AG04449 (cell line): ENCODE data around the gene NCAPH2.

Experiments
- CTCF ChIA-PET: fragments of 350-600 bp; formaldehyde crosslinking; extraction: SDS; loops from one replicate; lab custom pipeline; 2021; ENCODE audit warnings: antibody characterized with exemption; lab: Yijun Ruan, JAX
- POLR2A ChIA-PET: fragments of 400-600, 350-600 bp; formaldehyde crosslinking; extraction: SDS; loops from one replicate; lab custom pipeline; 2020; ENCODE audit warnings: antibody characterized with exemption, inconsistent platforms; lab: Yijun Ruan, JAX
- DNase-seq: peaks from one replicate; pipeline ENCODE4 v3.0.0-alpha.2; 2010; ENCODE audit warnings: low read depth, low spot score
- H3K4me3 ChIP-seq: 2 replicates; pipeline ENCODE4 v1.5.1; 2011; ENCODE audit warnings: low read depth, mild to moderate bottlenecking, control low read depth, low read length
- TF ChIP-seq, protein P1 (sequence below): IDR thresholded peaks from one replicate; pipeline ENCODE4 v1.5.1; 2011; ENCODE audit warnings: mild to moderate bottlenecking, moderate library complexity, low read length, control low read depth, inconsistent platforms; ENCODE audit not compliant: insufficient read depth; ENCODE audit errors: missing control alignments

NCAPH2 gene

DNA sequence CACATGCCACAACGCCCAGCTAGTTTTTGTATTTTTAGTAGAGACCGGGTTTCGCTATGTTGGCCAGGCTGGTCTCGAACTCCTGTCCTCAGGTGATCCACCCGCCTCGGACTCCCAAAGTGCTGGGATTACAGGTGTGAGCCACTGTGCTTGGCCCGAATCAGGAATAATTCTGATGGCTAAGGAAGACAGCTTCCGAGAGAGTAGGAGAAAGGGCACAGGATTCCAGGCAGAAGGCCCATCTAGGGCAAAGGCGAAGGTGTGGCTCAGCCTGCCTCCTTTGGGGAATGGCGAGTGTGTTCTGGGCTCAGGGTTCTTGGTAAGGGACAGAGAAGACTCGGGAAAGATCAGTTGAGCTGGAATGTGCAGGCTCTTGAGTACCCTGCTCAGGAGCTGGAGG, 56.3 kb downstream of the NCAPH2 start:
- no peak overlapping the region for H3K4me3 ChIP-seq
- DNase-seq, result no peak
- POLR2A ChIA-PET, result interaction anchor here (0.7 kb wide), 1 partner anchor 34 kb away, joined by 3 read pairs; the partner anchor contains the start of gene TYMP
- CTCF ChIA-PET, result interaction anchor here (2.2 to 5.1 kb wide), 4 partner anchors 9 to 39 kb away, joined by 15 to 124 read pairs (median 17); partner anchors contain the start of genes CPT1B, KLHDC7B and SCO2
- TF ChIP-seq, protein P1, sequence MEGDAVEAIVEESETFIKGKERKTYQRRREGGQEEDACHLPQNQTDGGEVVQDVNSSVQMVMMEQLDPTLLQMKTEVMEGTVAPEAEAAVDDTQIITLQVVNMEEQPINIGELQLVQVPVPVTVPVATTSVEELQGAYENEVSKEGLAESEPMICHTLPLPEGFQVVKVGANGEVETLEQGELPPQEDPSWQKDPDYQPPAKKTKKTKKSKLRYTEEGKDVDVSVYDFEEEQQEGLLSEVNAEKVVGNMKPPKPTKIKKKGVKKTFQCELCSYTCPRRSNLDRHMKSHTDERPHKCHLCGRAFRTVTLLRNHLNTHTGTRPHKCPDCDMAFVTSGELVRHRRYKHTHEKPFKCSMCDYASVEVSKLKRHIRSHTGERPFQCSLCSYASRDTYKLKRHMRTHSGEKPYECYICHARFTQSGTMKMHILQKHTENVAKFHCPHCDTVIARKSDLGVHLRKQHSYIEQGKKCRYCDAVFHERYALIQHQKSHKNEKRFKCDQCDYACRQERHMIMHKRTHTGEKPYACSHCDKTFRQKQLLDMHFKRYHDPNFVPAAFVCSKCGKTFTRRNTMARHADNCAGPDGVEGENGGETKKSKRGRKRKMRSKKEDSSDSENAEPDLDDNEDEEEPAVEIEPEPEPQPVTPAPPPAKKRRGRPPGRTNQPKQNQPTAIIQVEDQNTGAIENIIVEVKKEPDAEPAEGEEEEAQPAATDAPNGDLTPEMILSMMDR, result no peak

DNA sequence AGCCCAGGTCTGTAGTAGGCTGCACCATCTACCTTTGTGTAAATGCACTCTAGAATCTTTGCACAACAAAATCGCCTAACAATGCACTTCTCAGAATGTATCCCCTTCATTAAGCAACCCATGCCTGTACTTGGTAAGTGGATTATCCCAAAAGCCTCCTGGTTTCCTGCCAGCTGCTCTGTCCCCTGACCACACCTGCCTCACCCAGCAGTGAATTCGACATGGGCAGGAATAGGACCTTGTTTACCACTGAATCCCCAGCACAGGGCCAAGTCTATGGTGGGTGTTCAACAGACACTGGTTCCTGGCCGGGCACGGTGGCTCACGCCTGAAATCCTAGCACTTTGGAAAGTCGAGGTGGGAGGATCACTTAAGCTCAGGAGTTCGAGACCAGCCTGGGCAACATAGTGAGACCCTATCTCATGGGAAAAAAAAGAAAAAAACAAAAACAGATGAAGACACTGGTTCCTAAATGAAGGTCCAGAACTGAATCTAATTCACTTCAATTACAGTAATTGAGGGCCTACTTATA, 59.8 kb downstream of the NCAPH2 start:
- TF ChIP-seq, protein P1, result no peak
- ChIA-PET POLR2A (no interaction called here), CTCF (interaction anchor here (1.2 kb wide), 1 partner anchor 12 kb away, joined by 5 read pairs; no protein-coding TSS in a partner anchor)
- DNase-seq, result no peak
- no peak overlapping the region for H3K4me3 ChIP-seq

DNA sequence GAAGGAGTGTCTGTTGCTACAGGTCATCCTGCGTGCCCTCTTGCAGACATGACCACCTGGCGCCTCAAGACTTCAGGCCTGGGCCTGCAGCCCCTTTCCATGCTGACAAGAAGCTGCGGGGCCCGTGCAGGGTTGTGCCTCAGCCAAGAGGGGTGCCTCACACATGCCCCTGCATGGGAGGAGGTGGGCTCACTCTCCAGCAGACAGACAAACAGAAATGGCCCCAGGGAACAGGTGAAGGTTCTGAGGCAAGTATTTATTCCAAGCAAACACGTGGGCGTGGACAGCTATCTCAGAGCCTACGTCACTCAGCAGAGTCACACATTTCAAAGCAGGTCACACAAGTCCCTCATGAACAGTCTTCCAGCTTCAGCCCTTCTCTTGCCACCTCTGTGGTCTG, 60.6 kb downstream of the NCAPH2 start:
- CTCF ChIA-PET, result interaction anchor here (1.2 to 1.8 kb wide), 3 partner anchors 9 to 11 kb away, joined by 3 to 7 read pairs (median 4); no protein-coding TSS in a partner anchor
- POLR2A ChIA-PET, result no interaction called here
- TF ChIP-seq, protein P1, result no peak
- no peak for DNase-seq
- no peak overlapping the region for H3K4me3 ChIP-seq

DNA sequence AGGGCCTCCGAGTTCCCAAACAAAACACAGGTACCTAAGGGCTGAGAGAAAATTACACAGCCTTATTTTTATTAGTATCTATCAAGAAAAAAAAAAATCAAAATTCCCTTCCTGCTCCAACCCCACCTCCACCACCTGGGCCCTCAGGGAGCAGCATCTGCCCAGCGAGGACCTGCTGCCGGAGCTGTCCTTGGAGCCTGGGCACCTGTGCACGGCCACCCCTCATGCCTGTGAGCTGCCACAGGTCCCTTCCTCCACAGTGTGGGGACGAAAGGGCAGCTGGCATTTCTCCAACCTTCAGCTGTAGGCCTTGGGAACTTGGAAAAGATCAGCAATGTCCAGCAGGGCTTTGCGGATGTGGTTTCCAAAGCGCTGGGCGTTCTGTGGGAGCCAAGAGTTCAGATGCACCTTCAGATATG, 61.0 kb downstream of the NCAPH2 start:
- no peak for DNase-seq
- POLR2A ChIA-PET, result no interaction called here

DNA sequence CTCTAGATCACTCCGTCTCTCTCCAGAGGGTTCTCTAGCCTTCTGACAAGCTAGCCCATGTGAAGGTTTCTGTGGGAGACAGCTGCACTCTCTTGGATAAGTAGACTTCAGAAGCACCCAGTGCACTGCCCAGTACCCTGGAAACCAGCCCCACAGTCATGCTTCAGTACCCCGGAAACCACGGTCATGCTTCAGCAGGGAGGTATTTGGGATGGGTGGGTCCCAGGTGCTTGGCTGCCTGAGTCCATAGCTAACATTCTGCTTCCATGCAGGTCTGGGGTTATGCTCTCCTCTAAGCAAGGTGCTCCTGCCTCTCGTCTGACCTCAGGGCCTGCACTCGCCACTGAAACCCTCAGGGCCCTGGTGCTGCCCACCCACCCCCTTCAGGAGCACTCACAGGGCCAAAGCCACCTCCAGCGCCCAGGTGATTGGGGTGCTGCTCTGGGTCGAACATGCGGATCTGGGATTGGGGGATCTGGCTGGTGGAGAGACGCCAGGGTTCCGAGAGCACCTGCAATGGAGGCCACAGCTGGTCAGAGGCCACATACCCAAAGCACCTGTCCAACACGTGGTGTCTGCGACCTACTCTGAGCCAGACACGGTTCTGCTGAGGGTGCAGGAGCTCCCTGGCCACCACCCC, 62.0 kb downstream of the NCAPH2 start:
- no peak for DNase-seq
- POLR2A ChIA-PET, result no interaction called here
- CTCF ChIA-PET, result interaction anchor here (1.0 to 1.8 kb wide), 4 partner anchors 9 to 51 kb away, joined by 3 to 7 read pairs (median 4); partner anchors contain the start of gene KLHDC7B
- TF ChIP-seq, protein P1, result no peak
- H3K4me3 ChIP-seq, result no peak overlapping the region

More for the DNA sequence above, 61.0 kb downstream of the NCAPH2 start:
- CTCF ChIA-PET, result interaction anchor here (1.1 to 1.8 kb wide), 4 partner anchors 9 to 52 kb away, joined by 3 to 7 read pairs (median 4); no protein-coding TSS in a partner anchor
- TF ChIP-seq, protein P1, result no peak
- no peak overlapping the region for H3K4me3 ChIP-seq

DNA sequence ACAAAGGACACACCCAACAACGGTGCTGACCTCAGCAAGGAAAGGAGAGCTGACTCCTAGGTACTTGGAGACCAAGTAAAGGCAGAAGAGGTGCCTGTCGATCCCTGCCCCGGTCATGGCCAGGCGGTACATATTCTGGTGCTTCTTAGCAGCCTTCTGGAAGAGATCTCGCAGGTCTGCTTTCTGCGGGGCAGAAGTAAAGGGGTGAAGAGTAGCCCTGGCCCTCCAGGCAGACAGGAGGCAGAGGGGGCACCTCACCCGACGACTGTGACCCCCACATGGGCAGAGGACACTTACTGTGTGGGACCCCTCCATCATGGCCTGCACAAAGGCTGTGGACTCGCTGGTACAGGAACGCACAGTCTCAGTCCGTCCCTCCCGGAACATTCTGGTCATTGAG, 62.8 kb downstream of the NCAPH2 start:
- TF ChIP-seq, protein P1, result no peak
- no peak for DNase-seq
- ChIA-PET POLR2A (no interaction called here), CTCF (interaction anchor here (8.8 kb wide), 1 partner anchor 6 kb away, joined by 124 read pairs; the partner anchor contains the start of gene SYCE3)
- no peak overlapping the region for H3K4me3 ChIP-seq
